ENCODE data around the gene FAM8A1.

Gene FAM8A1

GRCh38 chr6:17648745-17649144, 48.6 kb downstream of the FAM8A1 start:
- Mint-ChIP-seq H3K27ac (ENCODE audit: low read depth) (peak overlapping the region; percentile 73), H3K4me1 (peaks cover 17% of the 10 kb centered on the region), H3K9me3 (no peaks in the 10 kb centered on the region), H3K27me3 (no peaks in the 10 kb centered on the region), H3K4me3 (no peak overlapping the region), H3K36me3 (ENCODE audit: insufficient read depth) (peaks cover 56% of the 10 kb centered on the region)
- ATAC-seq (replicated peaks; ENCODE audit: extremely low read depth, poor library complexity, severe bottlenecking) (no peak), DNase-seq (ENCODE audit: low spot score in 2 of 2) (no peak)

DNA sequence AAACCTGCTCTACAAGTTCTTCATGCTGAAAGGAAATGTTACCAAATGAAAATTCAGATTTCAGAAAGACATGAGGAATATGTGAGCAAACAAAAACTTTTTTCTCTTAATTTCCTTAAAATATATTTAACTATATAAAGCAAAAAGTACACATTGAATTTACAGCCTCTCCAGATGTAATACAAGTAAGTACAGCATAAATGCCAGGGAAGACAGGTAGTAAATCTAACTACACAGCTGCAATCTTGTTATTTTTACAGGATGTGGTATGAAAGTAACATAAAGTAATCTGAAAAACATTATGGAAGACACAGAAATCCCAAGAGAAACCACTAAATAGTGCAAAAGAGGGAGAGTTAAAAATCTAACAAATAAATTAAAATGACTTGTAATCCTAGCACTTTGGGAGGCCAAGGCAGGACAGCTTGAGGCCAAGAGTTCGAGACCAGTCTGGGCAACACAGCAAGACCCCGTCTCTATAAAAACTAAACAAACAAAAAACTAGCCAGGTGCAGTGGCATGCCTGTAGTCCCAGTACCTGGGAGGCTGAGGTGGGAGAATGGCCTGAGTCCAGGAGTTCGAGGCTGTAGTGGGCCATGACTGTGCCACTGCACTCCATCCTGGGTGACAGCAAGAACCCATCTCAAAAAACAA, 50.7 kb downstream of the FAM8A1 start:
- no peaks in the 10 kb centered on the region for H3K9me3 Mint-ChIP-seq
- H3K4me3 Mint-ChIP-seq = no peak overlapping the region
- DNase-seq (ENCODE audit: low spot score in 2 of 2) = no peak
- no peaks in the 10 kb centered on the region for H3K27me3 Mint-ChIP-seq
- peaks cover 50% of the 10 kb centered on the region for H3K36me3 Mint-ChIP-seq (ENCODE audit: insufficient read depth)
- H3K27ac Mint-ChIP-seq (ENCODE audit: low read depth) = no peak overlapping the region
- no peak for ATAC-seq (replicated peaks; ENCODE audit: extremely low read depth, poor library complexity, severe bottlenecking)
- H3K4me1 Mint-ChIP-seq = peaks cover 28% of the 10 kb centered on the region

DNA sequence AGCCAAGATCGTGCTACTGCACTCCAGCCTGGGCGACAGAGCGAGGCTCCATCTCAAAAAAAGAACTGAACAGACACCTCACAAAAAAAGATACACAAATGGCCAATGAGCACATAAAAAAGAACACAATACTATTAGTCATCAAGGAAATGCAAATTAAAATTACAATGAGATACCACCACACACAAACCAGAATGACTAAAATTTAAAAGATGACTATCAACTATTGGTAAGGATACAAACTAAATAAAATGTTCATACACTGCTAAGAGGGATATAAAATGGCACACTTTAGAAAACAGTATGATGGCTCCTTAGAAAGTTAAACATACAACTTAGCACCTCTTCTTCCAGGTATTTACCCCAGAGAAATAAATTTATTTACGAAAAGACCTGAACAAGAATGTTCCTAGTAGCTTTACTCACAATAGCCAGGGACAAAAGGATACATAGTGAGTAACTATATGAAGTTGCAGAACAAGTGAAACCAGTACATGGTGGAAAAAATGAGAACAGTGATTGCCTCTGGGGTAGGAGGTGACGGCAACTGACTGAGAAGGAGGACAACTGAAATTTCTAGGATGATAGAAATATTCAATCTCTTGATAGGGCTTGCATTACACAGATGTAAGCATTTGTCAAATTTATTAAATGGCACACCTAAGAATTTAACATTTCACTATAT, 53.2 kb downstream of the FAM8A1 start:
- Mint-ChIP-seq H3K27me3 (no peaks in the 10 kb centered on the region), H3K4me3 (no peak overlapping the region), H3K4me1 (peaks cover 39% of the 10 kb centered on the region), H3K27ac (ENCODE audit: low read depth) (no peak overlapping the region), H3K9me3 (no peaks in the 10 kb centered on the region), H3K36me3 (ENCODE audit: insufficient read depth) (peaks cover 44% of the 10 kb centered on the region)
- ATAC-seq (replicated peaks; ENCODE audit: extremely low read depth, poor library complexity, severe bottlenecking) (no peak), DNase-seq (ENCODE audit: low spot score in 2 of 2) (no peak)

DNA sequence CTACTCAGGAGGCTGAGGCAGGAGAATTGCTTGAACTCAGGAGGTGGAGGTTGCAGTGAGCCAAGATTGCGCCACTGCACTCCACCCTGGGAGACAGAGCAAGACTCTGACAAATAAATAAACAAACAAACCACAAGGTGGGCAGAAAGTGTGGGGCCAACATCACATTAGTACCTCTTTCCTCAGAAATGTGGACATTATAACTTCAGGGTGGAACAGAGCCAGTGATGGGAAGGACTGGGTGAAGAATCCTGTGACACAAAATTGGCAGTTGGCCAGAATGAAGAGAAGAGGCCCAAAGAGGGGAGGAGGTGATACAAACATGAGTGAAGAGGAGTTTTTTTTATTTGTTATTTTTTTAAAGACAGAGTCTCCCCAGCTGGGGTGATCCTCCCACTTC, 56.0 kb downstream of the FAM8A1 start:
- H3K27me3 Mint-ChIP-seq = no peaks in the 10 kb centered on the region
- H3K27ac Mint-ChIP-seq (ENCODE audit: low read depth) = no peak overlapping the region

DNA sequence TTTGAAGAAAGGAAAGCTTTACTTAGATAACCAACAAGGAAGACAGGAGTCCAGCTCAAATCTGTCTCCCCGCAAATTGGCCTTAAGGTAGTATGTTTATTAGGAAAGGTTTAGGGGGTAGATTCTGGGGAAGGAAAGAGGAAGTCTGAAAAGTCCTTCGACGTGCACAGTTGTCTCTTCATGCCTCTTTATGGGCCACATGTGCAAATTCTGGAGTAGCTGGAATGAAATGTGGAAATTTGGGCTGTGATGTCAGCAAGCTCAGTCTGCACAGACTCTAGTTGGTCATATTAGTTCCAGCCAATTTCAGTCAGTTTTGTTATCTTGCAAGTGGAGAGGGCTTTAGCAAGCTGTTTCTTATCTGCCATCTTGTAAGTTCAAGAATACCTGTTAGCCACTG, 56.5 kb downstream of the FAM8A1 start:
- H3K36me3 Mint-ChIP-seq (ENCODE audit: insufficient read depth) = peaks cover 42% of the 10 kb centered on the region
- H3K4me1 Mint-ChIP-seq = peaks cover 26% of the 10 kb centered on the region
- ATAC-seq (replicated peaks; ENCODE audit: extremely low read depth, poor library complexity, severe bottlenecking) (no peak), DNase-seq (ENCODE audit: low spot score in 2 of 2) (no peak)
- H3K4me3 Mint-ChIP-seq = no peak overlapping the region
- H3K9me3 Mint-ChIP-seq = no peaks in the 10 kb centered on the region
- H3K27ac Mint-ChIP-seq (ENCODE audit: low read depth) = no peak overlapping the region
- no peaks in the 10 kb centered on the region for H3K27me3 Mint-ChIP-seq

More for the DNA sequence above, 56.0 kb downstream of the FAM8A1 start:
- no peak overlapping the region for H3K4me3 Mint-ChIP-seq
- H3K36me3 Mint-ChIP-seq (ENCODE audit: insufficient read depth) = peaks cover 37% of the 10 kb centered on the region
- ATAC-seq (replicated peaks; ENCODE audit: extremely low read depth, poor library complexity, severe bottlenecking) = no peak
- H3K9me3 Mint-ChIP-seq = no peaks in the 10 kb centered on the region
- H3K4me1 Mint-ChIP-seq = peaks cover 26% of the 10 kb centered on the region
- DNase-seq (ENCODE audit: low spot score in 2 of 2) = no peak
